HG02852 (cell line): Measurements from ENCODE around the gene PTPRN2.
"Not testable (repeated sequence)": the region's sequence is repeated elsewhere in the genome, so short reads cannot be mapped to it uniquely, and the experiment has no call there.

ENCODE experiments used
- ATAC-seq: cut with Tn5 transposase; IDR thresholded peaks from one replicate; pipeline ENCODE4 v1.9.1; 2021; ENCODE audit warnings: mild to moderate bottlenecking, moderate library complexity; ENCODE audit not compliant: unreplicated experiment

Gene PTPRN2

DNA sequence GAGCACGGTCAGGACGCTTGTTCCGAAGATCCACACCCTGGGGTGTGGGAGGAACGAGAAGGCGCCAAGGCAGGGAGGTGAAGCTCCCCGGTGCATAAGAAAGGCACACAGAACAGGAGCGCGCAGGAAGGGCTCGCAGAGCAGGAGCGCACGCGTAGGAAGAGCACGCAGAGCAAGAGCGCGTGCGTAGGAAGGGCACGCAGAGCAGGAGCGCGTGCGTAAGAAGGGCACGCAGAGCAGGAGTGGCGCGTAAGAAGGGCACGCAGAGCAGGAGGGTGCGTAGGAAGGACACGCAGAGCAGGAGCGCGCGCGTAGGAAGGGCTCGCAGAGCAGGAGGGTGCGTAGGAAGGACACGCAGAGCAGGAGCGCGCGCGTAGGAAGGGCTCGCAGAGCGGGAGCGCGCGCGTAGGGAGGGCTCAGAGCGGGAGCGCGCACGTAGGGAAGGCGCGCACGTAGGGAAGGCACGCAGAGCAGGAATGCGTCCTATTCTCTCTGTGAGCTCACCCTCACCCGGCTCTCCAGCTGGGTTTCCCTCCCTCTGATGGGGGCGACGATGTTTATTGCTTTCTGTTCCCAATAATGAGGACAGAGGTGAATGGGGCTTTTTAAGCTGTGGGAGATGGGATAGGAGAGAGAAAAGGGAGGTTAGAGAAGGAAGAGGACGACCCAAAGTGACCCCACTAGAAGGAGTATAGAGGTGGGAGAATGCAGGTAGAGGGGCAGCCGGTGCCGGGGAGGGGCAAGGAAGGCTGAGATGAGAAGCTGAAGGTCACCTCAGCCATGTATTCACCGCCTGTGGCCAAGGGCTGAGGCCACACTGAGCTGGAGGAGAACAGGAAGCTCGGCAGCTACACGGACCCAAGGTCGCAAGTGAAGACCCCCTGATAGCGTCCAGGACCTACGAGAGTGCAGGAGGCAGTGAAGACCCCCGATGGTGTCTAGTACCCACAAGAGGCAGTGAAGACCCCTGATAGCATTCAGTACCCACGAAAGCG, 423.2 kb downstream of the PTPRN2 start:
- no peak for ATAC-seq

DNA sequence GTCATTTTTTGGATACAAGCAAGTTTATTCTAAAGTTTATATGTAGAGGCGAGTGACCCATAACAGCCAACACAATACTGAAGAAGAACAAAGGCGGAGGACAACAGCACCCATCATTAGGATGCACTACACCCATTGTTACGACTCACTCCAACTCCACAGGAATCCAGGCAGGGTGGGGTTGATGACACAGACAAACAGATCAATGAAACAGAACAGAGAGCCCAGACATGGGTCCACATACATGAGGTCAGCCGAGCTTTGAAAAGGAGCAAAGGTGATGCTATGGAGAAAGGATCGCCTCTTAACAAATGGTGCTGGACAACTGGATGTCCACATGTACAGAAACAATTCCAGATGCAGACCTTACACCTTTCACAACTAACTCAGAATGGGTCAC, 426.4 kb downstream of the PTPRN2 start:
- ATAC-seq, result no peak

DNA sequence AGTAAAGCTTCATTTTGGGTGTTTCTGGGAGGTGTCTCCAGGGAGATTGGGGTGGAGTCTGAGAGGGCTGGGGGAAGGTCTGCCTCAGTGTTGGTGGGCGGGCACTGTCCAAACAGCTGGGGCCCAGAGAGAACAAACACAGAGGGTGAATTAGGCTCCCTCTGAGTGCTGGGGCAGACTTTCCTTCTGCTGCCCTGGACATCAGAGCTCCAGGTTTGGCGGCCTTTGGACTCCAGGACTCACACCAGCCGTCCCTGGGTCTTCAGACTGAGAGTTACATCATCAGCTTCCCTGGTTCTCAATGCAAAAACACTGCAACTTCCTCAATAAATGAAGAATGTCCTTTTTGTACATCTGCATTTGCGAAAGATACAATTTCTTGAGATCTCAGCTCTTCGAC, 427.4 kb downstream of the PTPRN2 start:
- ATAC-seq, result no peak

DNA sequence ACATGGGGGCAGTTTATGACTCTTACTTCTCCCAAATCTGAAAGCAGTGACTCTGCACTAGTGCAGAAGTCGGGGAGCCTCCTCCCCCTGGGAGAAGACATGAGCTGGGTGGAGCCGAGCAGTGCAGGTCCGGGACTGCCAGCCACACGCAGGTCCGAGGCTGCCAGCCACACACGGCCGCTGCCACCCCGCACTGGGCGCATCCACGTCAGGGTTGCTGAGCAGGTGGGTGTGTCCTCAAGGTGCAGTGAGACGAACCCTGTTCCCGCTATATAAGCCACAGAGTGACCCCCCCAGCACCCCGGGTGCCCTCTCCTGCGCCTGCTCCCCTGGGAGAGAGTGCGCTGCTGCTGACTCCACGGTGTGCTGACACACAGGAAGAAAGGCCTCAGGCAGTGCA, 430.2 kb downstream of the PTPRN2 start:
- ATAC-seq, result no peak

DNA sequence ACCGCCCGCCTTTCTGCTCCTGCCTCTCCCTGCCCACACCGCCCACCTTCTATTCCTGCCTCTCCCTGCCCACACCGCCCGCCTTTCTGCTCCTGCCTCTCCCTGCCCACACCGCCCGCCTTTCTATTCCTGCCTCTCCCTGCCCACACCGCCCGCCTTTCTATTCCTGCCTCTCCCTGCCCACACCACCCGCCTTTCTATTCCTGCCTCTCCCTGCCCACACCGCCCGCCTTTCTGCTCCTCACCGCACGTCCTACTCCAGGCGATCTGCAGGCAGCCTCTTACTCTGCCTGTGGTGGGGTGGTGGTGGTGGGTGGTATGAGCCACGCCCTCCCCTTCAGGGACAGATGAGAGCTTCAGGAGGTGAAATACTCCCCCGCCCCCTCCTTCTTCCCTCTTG, 436.4 kb downstream of the PTPRN2 start:
- not testable (repeated sequence) for ATAC-seq

DNA sequence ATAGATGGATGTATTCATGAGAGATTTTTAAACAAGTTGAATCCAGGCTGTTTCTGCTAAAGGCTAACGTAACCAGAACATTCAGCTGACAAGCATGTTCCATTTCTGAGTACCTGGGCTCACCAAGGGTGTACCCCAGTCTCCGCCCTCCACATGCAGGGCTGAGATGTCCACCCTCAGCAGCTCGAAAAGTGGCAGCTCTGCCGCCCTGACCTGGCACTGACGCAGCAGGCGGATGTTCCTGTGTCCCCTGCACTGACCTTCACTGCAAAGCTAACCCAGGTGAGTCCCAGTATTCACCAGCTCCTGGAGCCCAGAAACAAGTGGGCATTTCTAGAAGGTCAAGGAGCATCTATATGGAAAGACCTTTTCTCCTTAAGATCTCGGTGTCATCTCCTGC, 437.4 kb downstream of the PTPRN2 start:
- no peak for ATAC-seq

DNA sequence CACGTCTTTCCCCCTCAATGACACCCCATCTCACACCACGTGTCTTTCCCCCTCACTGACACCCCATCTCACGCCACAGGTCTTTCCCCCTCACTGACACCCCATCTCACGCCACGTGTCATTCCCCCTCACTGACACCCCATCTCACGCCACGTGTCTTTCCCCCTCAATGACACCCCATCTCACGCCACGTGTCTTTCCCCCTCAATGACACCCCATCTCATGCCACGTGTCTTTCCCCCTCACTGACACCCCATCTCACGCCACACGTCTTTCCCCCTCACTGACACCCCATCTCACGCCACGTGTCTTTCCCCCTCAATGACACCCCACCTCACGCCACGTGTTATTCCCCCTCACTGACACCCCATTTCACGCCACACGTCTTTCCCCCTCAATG, 440.2 kb downstream of the PTPRN2 start:
- ATAC-seq, result not testable (repeated sequence)

DNA sequence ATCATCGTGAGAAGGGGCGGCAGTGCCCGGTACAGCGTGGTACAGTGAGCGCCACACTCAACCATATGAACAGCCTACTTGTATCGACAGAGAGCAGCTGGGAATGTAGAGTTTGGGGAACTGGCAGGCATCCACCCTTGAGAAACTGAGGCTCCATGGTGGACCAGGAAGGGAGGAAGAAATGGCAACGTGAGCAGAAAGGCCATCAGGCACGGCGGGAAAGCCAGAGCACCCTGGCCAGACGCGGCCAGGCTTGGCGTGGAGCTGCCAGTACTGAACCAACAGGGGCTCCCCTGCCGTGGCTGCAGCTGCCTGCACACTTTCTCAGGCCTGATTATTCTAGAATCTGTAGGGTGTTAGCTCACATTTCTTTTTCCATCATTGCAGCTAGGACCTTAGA, 442.3 kb downstream of the PTPRN2 start:
- no peak for ATAC-seq

DNA sequence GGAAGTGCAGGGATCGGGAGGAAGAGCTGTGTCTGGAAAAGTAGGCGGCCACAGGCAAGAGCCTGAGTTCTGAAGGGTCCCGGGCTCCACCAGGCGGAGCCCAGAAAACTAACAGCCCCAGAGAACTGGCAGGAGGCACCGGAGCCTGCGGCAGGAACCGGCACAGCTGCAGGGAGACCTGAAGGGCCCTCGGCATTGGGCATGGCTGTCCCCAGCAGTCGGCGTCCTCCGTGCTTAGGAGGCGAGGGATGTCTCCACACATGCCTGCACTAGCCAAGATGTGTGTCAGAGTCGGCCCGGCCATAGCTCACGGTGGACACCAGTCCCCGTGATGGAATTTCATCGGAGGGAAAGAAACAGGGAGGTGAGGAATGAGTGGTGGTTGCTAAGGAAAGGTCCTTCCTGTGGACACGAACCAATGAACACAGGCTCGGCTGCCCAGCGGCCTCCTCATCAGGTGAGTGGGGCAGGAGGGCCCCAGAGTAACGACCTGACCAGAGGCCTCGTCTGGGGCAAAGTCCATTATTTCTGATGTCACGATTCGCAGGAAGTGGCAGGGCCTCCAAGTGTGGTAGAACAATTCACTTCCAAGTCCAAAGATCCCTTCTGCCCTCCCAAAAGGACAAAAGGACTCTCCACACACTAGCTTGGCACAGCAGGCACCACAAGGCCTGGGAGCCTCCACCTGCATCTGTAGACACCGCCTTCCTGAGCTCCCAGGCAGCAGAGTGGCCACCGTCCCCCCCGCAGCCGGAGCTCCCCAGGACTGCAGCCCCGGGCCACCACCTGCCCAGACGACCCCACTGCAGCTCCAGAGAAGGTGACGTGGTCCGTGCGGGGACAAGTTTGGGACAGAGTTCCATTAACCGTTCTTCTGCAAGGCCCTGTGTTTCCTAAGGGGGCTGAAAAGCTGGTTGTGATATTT, 444.2 kb downstream of the PTPRN2 start:
- ATAC-seq, result no peak

DNA sequence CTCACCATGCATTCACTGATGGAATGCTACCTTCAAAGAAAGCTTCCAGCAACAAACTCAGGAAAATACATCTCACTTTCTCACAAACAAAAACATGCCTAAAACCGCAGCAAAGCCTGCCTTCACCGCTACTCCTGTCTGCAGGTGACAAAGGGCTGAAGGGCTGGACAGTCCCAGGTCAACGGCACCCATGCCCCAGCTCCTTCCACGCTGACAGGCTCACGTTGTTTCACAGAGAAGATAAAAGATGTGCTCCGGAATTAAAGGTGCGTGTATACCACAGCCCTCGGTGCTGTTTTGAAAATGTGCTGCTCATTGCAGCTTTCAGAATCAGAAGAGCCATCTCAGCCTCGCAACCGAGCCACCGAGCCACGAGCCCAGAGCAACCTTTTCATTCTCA, 445.0 kb downstream of the PTPRN2 start:
- no peak for ATAC-seq

DNA sequence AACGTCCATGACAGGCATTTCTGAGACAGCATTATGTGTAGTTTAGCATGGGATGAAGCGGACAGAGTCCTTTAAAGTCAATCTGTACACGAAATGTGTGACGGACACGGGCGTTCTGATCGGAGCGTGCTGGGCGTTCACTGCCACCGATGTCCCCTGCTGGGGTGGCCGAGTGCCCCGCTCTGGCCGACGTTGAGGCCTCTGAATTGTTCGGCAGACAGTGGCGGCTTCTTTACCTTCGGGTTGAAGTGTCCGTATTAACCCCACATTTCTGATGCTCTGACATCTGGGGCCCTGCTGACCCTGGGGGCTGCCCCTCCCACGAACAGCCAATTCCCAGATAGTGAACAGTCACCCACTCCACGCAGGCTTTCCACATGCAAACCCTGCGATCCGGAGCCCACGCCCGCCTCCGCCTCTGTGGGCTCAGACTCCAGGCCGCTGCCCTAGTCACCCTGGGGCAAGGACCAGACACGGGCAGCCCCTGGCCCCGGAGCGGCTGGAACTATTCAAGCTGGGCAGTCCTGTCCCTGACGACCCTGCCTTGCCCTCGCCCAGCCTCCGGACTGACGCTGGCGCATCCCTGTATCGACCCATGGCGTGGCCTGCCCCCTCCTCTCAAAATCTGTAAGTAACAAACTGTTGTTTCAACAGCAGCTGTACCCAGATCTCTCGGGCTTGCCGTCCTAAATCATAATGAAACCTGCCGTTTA, 445.7 kb downstream of the PTPRN2 start:
- no peak for ATAC-seq

DNA sequence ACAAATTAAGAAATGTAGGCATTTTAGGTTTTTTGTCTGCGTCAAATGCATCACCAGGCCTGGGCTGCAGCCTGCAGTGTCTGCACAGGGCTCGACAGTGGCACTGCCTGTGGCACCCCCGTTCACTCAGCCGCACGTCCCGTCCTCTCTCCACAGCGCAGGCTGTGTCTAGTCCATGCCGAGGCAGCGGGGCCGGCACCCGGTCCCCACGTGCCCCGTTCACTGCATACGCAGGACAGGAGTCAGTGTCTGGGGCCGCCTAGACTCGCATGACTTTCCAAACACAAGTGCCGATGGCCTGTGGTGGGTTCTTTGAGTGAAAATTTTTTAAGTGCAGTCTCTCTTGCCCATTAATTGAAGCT, 446.4 kb downstream of the PTPRN2 start:
- no peak for ATAC-seq

DNA sequence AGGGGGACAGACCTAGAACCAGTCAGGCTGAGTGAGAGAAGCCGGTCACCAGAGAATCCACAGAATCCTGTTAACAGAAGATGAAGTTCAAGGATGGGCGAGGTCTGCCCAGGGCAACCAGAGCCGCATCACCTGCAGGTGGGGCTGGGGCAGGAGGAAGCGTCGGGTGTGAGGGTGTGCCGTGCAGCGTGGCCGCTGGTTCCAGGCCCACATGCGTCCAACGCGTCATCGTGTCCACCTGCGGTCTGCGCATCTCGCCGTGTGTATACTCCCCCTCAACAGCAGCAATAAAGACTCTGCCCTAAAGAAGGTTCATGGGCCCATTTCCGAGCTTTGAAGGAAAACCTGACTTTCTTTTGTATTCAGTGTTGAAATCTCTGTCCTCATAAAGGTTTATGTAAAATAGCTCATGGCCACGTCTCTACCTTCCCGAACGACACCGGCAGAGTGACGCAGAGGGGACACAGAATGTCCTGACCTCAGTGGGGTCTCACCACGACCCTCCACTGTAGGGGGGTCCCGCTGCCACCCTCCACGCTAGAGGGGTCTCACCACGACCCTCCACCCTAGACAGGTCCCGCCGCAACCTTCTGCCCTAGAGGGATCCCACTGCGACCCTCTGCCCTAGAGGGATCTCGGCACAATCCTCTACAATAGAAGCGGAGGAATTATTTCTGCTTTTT, 446.9 kb downstream of the PTPRN2 start:
- ATAC-seq, result no peak

DNA sequence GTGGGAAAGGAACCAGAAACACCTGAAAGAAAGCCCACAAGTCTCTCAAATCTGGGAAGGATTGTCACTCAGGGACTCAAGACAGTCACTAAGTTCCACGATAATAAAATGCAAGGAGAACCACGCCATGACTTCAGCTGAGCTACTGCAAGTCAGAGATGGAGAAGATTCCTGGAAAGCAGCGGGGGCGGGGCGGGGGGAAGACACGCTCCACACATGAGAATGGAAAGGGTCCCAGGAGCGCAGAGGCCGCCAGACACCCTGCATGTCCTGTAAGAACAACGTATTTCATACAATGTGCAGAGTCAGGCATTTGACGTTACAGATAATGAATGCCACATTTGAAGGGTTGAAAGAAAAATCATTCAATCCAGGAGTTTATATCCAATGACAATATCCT, 448.1 kb downstream of the PTPRN2 start:
- no peak for ATAC-seq

DNA sequence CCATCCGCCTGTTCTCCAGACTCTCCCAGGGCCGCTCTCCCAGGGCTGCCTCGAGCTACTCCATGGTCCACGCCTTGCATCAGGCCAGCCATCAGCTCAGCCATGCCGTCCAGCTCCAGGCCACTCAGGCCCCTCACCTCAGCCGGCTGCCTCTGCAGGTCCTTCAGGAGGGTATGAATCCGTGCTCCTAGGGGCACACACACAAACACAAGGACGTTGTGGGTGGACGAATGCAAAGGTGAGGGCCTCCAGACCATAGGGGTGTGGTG, 449.4 kb downstream of the PTPRN2 start:
- ATAC-seq, result no peak

DNA sequence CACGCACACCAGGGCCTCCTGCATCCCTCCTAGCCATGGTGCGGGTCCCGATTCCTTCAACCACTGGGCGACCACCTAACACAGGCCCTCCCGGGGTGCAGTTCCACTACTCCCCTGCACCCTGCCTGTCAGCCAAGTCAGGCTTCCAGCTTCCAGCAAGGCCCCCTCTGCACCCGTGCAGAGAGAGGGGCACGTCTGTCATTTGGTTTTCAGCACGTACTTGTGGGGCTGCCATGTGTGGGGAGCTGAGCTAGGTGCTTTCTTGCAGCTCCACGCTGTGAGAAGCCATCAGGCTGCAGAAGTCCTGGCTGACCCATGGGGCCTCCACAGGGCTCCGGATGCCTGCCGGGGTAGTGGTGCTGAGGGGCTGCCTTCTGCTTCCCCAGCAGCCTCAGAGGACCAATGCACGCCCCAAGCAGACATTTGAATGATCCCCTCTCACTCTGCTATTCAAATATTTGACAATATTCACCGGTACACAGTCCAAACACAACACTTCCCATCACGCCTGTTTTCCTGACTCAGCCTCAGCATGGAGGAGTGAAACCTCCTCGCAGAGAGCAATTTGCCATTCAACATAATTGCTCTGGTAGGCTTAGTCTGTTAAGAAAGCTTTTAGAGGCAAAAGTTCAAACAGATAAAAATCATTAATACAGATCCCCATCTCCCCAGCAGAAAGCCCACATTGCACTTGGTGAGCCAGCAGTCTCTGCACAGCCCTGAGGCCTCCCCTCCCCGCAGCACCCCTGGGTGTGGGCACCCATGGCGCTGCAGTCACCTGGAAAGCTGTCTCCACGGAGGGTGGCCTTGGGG, 449.9 kb downstream of the PTPRN2 start:
- ATAC-seq, result no peak

DNA sequence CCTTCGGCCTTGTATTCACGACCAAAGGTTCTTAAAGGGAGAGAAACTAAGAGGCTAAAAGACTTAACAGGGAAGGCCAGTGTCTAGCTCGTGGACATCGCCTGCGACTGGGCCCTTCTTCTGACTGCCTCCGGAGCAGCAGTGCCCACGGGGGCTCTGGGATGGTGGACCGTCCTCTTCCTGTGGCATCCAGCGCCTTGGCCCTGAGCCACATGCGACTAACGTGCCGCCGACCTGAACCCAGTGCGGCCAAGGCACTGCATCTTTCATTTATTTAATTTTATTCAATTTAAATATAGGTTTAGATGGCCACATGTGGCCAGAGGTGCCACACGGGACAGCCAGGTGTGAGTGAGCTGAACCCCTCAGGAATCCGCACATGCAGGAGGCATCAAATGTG, 451.7 kb downstream of the PTPRN2 start:
- ATAC-seq, result no peak

DNA sequence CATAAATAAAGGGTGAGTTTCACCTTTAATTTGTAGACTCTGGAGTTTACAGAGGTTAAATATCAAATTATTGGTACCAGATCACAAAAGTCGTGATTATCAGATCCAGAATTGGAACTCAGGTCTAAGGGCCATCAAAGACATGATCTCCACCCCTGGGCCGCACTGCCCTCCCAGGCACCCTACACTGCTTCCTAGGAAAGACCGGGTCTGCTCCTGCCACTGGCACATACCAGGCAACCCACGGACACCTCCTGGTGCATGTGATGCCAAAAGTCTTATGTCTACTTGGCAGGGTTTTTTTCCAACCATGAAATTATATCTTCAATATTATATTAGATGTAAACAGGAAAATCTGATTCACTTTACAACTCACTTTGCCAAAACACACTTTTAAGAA, 452.8 kb downstream of the PTPRN2 start:
- no peak for ATAC-seq

DNA sequence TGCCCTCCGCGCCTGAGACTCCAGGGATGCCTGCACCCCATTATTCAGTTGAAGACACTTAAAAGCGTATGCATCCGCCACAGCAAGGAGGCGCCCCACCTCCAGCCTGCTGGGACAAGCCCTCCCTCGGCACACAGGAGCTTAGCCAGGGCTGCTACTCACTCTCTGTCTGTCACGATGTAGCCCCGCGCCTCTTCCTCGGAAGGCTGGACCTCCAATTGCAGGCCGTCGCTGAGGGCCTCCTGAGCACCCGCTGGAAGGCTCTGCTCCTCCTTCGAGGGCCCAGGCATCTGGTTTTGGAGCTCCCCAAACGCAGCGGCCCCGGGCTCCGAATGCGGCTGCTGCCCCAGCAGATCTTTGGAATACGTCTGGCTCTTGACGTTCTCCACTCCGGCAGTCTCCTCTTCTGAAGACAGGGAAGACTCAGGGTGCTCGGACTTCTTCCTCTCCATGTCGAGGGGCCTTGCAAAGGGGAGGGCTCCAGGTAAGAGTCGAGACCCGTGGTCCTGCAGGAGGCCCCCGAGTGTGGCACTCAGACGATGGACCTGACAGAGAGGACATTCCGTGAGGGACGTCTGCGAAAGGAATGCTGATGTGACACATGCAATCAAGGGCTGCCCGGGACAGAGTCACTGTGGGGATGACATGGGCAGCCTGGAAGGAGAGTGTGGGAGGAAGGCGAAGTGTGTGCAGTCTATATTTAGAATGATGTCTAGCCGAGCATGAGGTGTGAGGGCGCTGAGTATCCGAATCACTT, 453.9 kb downstream of the PTPRN2 start:
- no peak for ATAC-seq
